Uterus (tissue), 4 donors: ENCODE measurements around the gene ECHS1. TPM values are rescaled to one million over a fixed set of nuclear protein-coding genes. Genes with fewer than 3 reads are reported as not detected.
A peak's percentile ranks its signal among the peaks of the same experiment; 100 is the strongest.

Experiments
- DNase-seq, 2 donors: peaks; one replicate each; pipeline ENCODE4 v3.0.0-alpha.2; 2019 to 2020
- H3K27ac ChIP-seq, 2 donors: fragments of 200-600 bp; sonication (generic); 1 replicate in 1 of 2; 2 replicates in 1 of 2; pipeline ENCODE4 v1.5.1; 2016 to 2018
- H3K27me3 ChIP-seq, 2 donors: fragments of 200-600 bp; sonication (generic); one replicate each; pipeline ENCODE4 v1.5.1; 2018 to 2019; ENCODE audit warnings: control low read depth in 1 of 2
- H3K36me3 ChIP-seq, 2 donors: fragments of 200-600 bp; sonication (generic); one replicate each; pipeline ENCODE4 v1.5.1; 2019; ENCODE audit warnings: control low read depth in 1 of 2
- H3K4me1 ChIP-seq, 2 donors: fragments of 200-600 bp; sonication (generic); one replicate each; pipeline ENCODE4 v1.5.1; 2018 to 2019; ENCODE audit warnings: control low read depth in 1 of 2
- H3K4me3 ChIP-seq, 2 donors: fragments of 200-600 bp; sonication (generic); 1 replicate in 1 of 2; 2 replicates in 1 of 2; pipeline ENCODE4 v1.5.1; 2018 to 2019; ENCODE audit warnings: mild to moderate bottlenecking in 1 of 2
- H3K9me3 ChIP-seq, 2 donors: fragments of 200-600 bp; sonication (generic); one replicate each; pipeline ENCODE4 v1.5.1; 2019; ENCODE audit warnings: control low read depth in 1 of 2
- POLR2A ChIP-seq, 2 donors: fragments of 450-650 bp; IDR thresholded peaks; one replicate each; pipeline ENCODE4 v1.6.1; 2016; ENCODE audit warnings: antibody characterized with exemption in 2 of 2, mild to moderate bottlenecking in 1 of 2, moderate library complexity in 1 of 2
- intact Hi-C: fragments of 100-400 bp; cut with DNase I; formaldehyde crosslinking; loops from one replicate; pipeline ENCODE4 v1.15.1; 2023; ENCODE audit warnings: low total_unique reads
- total RNA-seq, 4 donors: library from RNA; depleted of rRNA in 3 of 4; stranded (reverse); fragments of >200 nt in 3 of 4; gene quantifications; one replicate each; pipeline versions ENCODE4 v1.1.0 to v1.2.4, GENCODE V29; 2014 to 2023
- TF ChIP-seq, protein P1 (sequence below), 4 experiments: fragments of 200-600 bp in 2 of 4; fragments of 450-650 bp in 2 of 4; sonication (generic) in 2 of 4; IDR thresholded peaks; one replicate each; pipeline ENCODE4 v1.5.1; 2016 to 2019; ENCODE audit warnings: antibody characterized with exemption in 4 of 4, mild to moderate bottlenecking in 2 of 4, moderate library complexity in 1 of 4
- donor health status: DM: yes; HTN: yes; CAD: no.

ECHS1 gene
- total RNA-seq, 4 donors from 2014 or later, result 28.2 to 48.8 (median 45.1) TPM

DNA sequence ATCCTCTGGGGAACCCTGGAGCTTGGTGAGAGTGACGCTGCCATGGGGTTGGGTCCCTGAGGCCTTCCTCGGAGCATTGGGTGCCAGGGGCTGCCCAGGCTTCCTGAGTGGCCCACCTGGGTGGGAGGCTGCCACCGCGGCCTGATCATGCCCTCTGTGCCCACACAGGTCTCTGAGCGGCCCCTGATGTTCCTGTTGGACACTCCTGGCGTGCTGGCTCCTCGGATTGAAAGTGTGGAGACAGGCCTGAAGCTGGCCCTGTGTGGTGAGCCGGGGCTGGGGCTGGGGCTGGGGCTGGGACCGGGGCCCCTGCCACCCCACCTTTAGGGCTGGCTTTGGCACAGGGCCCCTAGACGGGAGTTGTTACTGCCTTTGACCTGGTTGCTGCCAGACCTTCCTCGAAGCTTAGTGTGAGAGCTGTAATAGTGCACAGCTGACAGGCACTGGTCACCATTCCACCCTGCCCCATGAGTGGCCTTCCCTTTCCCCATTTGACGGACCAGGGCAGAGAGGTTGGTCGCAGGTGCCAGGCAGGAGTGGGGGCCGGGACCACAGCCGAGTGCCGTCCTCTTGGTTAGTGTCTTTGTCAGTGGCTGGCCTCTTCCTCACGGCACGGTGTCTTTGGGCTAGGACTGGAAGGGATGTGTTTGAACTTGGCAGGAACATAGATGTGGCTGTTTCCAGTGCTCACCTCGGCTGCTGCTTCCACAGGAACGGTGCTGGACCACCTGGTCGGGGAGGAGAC lies 29.0 kb upstream of the ECHS1 start:
- Histone ChIP-seq H3K27ac (no peak overlapping the region), H3K27me3 (no peaks in the 10 kb centered on the region), H3K36me3 (no peaks in the 10 kb centered on the region), H3K4me1 (no peaks in the 10 kb centered on the region), H3K9me3 (no peaks in the 10 kb centered on the region), H3K4me3 (no peak overlapping the region)
- no peak for DNase-seq
- intact Hi-C loops, result no loop called here
- TF ChIP-seq POLR2A (IDR thresholded peaks at IDR 0.05), result no peak
- TF ChIP-seq, protein P1, sequence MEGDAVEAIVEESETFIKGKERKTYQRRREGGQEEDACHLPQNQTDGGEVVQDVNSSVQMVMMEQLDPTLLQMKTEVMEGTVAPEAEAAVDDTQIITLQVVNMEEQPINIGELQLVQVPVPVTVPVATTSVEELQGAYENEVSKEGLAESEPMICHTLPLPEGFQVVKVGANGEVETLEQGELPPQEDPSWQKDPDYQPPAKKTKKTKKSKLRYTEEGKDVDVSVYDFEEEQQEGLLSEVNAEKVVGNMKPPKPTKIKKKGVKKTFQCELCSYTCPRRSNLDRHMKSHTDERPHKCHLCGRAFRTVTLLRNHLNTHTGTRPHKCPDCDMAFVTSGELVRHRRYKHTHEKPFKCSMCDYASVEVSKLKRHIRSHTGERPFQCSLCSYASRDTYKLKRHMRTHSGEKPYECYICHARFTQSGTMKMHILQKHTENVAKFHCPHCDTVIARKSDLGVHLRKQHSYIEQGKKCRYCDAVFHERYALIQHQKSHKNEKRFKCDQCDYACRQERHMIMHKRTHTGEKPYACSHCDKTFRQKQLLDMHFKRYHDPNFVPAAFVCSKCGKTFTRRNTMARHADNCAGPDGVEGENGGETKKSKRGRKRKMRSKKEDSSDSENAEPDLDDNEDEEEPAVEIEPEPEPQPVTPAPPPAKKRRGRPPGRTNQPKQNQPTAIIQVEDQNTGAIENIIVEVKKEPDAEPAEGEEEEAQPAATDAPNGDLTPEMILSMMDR (IDR thresholded peaks at IDR 0.05), result no peak

DNA sequence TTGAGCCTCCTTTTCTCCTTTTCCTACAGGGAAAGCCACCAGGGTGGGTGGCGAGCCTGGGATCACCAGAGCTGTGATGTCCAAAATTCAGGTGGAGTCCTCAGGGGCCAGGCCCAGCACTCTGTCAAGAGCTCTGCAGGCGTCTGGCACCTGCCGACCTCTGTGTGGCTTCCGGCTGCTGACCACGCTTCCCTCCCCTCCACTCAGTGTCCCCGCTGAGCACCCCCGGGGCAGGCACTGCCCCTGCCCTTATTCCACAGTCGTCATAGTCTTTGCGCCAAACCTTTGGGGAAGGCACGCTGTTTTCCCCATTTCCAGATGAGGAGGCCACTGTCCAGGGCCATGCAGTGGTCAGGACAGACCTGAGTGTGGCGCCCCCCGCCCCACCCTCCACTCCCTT lies 28.3 kb upstream of the ECHS1 start:
- peak in 1 of 2 donors; percentile 4 for DNase-seq
- Histone ChIP-seq H3K4me1 (no peaks in the 10 kb centered on the region), H3K27me3 (no peaks in the 10 kb centered on the region), H3K4me3 (no peak overlapping the region), H3K36me3 (no peaks in the 10 kb centered on the region), H3K27ac (no peak overlapping the region), H3K9me3 (no peaks in the 10 kb centered on the region)
- intact Hi-C loops, result no loop called here
- TF ChIP-seq, protein P1 (IDR thresholded peaks at IDR 0.05), result no peak
- no peak for TF ChIP-seq POLR2A (IDR thresholded peaks at IDR 0.05)

DNA sequence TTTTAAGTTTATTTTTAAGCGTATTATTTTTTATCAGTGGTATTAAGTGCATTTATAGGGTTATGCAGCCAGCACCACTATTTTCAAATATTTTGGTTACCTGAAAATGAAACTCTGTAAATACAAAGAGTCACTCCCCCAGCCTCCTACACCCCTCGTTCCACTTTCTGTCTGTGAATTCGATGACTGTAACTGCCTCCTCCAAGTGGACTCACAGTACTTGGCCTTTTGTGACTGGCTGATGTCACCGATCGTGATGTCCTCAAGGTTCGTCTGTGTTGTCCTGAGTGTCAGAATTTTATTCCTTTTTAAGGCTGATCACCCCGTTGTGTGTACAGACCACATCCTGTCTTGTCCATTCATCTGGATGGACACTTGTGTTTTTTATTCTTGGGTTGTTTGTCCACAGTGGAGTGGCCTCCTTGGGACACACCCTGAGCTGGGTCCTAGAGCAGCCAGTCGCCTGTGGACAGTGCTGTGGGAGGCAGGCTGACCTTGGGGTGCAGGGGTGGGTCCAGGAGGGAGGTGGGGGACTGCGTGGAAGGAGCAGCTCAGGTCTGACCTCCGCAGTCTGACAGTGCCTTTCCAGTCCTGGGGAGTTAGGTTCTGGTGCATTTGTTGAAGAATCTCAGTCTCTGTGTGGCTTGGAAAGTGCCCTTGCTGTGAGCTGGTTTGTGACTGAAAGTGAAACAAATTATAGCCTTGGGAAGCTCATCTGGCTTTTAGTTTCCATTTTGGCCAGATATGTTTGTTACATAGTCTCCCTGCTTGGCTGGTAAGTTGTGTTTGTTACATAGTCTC lies 27.7 kb upstream of the ECHS1 start:
- no peak for TF ChIP-seq POLR2A (IDR thresholded peaks at IDR 0.05)
- TF ChIP-seq, protein P1 (IDR thresholded peaks at IDR 0.05), result no peak
- Histone ChIP-seq H3K36me3 (no peaks in the 10 kb centered on the region), H3K27me3 (no peaks in the 10 kb centered on the region), H3K4me1 (no peaks in the 10 kb centered on the region), H3K27ac (no peak overlapping the region), H3K9me3 (no peaks in the 10 kb centered on the region), H3K4me3 (no peak overlapping the region)
- intact Hi-C loops, result no loop called here
- no peak for DNase-seq

DNA sequence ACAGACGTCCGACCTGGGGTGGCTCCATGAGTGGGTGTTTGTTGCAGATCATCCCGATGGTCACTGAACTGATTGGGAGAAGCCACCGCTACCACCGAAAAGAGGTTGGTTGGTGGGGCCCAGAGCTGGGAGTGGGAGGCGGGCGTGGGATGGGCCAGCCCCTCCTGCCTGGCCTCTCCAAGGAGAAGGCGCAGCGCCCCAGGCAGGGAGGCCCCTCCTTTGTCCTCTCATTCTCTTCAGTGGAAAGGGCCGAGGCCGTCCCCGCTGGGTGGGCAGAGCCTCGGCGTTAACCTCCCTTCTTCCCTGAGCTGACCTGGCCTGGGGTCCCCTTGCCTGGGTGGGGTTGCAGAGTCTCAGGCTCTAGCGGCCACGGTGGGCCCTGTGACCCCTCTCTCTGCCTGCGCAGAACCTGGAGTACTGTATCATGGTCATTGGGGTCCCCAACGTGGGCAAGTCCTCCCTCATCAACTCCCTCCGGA lies 26.0 kb upstream of the ECHS1 start:
- Histone ChIP-seq H3K36me3 (no peaks in the 10 kb centered on the region), H3K4me3 (no peak overlapping the region), H3K9me3 (no peaks in the 10 kb centered on the region), H3K4me1 (peaks cover 0 to 8% of the 10 kb centered on the region in 2 donors), H3K27ac (no peak overlapping the region), H3K27me3 (no peaks in the 10 kb centered on the region)
- no peak for DNase-seq
- intact Hi-C loops, result no loop called here
- TF ChIP-seq POLR2A (IDR thresholded peaks at IDR 0.05), result no peak
- TF ChIP-seq, protein P1 (IDR thresholded peaks at IDR 0.05), result no peak

DNA sequence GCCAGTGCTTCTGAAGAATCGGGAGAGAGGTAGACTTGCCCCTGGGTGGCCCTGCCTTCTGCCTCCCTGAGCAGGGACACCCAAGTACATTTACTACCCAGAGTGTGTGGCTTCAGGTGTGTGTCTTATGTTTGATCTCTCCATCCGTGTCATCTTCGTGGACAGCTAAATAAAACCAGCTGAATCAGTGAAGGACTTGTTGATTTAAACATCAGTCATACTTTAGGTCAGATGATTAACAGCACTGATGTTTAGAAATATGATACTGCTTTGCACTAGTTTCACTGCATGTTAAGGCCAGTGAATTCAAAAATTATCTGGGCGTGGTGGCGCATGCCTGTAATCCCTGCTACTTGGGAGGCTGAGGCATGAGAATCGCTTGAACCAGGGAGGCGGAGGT lies 24.8 kb upstream of the ECHS1 start:
- no peak for DNase-seq
- H3K36me3 ChIP-seq, result no peaks in the 10 kb centered on the region
- peaks cover 0 to 8% of the 10 kb centered on the region in 2 donors for H3K4me1 ChIP-seq
- no peak overlapping the region for H3K4me3 ChIP-seq
- H3K9me3 ChIP-seq, result no peaks in the 10 kb centered on the region
- TF ChIP-seq, protein P1 (IDR thresholded peaks at IDR 0.05), result no peak
- no peak for TF ChIP-seq POLR2A (IDR thresholded peaks at IDR 0.05)
- no peak overlapping the region for H3K27ac ChIP-seq
- no peaks in the 10 kb centered on the region for H3K27me3 ChIP-seq
- intact Hi-C loops, result no loop called here
